Activated CD8-positive, alpha-beta T cell treated with anti-CD3 and anti-CD28 coated beads for 36 hours (primary cell): Measurements from ENCODE around the gene ASH1L. TPM values are rescaled to one million over a fixed set of nuclear protein-coding genes. Genes with fewer than 3 reads are reported as not detected.

Source experiments
- ATAC-seq: fragments of 200-7000 bp; cut with Tn5 transposase; one replicate; pipeline ENCODE4 v1.10.0; 2021; ENCODE audit warnings: mild to moderate bottlenecking, moderate library complexity
- CTCF ChIA-PET: fragments of 350-600 bp; sonication (Branson Sonifier 250); formaldehyde crosslinking; loops from one replicate; lab custom pipeline; 2021; ENCODE audit warnings: antibody characterized with exemption; lab: Charles Lee
- POLR2A ChIA-PET: fragments of 350-600 bp; sonication (Branson Sonifier 250); formaldehyde crosslinking; loops from one replicate; lab custom pipeline; 2021; ENCODE audit warnings: antibody characterized with exemption; lab: Charles Lee
- DNase-seq: peaks from one replicate; pipeline ENCODE4 v3.0.0-alpha.2; 2020
- H3K27ac Mint-ChIP-seq: one replicate; pipeline ENCODE4 v1.8.0; 2021; ENCODE audit warnings: mild to moderate bottlenecking, mixed read lengths
- H3K27me3 Mint-ChIP-seq: one replicate; pipeline ENCODE4 v1.8.0; 2021; ENCODE audit warnings: mixed read lengths
- H3K36me3 Mint-ChIP-seq: one replicate; pipeline ENCODE4 v1.8.0; 2021; ENCODE audit warnings: low read depth, mixed read lengths
- H3K4me1 Mint-ChIP-seq: one replicate; pipeline ENCODE4 v1.8.0; 2021; ENCODE audit warnings: low read depth, mixed read lengths
- H3K4me3 Mint-ChIP-seq: one replicate; pipeline ENCODE4 v1.8.0; 2021; ENCODE audit warnings: mild to moderate bottlenecking, moderate library complexity, mixed read lengths
- H3K9me3 Mint-ChIP-seq: one replicate; pipeline ENCODE4 v1.8.0; 2021; ENCODE audit warnings: mixed read lengths
- CTCF ChIP-seq: fragments of 200-600 bp; IDR thresholded peaks from one replicate; pipeline ENCODE4 v1.8.0; 2022; ENCODE audit warnings: antibody characterized with exemption, mild to moderate bottlenecking
- intact Hi-C: fragments of 100-400 bp; cut with micrococcal nuclease; formaldehyde crosslinking; loops from one replicate; pipeline ENCODE4 v1.10.0; 2022
- total RNA-seq, 2 experiments: library from RNA; stranded (reverse); gene quantifications; one replicate each; pipeline ENCODE4 v1.2.3, GENCODE V29; 2021

ASH1L gene
- total RNA-seq, 2 experiments from 2014 or later: 30.3 to 31.6 TPM

- ATAC-seq: peak; percentile 20
- POLR2A ChIA-PET: no interaction called here
- H3K27me3 Mint-ChIP-seq: no peaks in the 10 kb centered on the region
- H3K27ac Mint-ChIP-seq: peak overlapping the region; percentile 56
- intact Hi-C loops: no loop called here
- no peaks in the 10 kb centered on the region for H3K9me3 Mint-ChIP-seq
- DNase-seq: no peak
- CTCF ChIA-PET: no interaction called here
- TF ChIP-seq CTCF: no peak
- no peak overlapping the region for H3K4me3 Mint-ChIP-seq
- peaks cover 43% of the 10 kb centered on the region for H3K4me1 Mint-ChIP-seq
- H3K36me3 Mint-ChIP-seq: peaks cover 31% of the 10 kb centered on the region
These were observed 9.3 kb downstream of the ASH1L start for GRCh38 chr1:155553349-155553748.

GRCh38 chr1:155548706-155549105 is 13.9 kb downstream of the ASH1L start:
- no peak for DNase-seq
- no peaks in the 10 kb centered on the region for H3K9me3 Mint-ChIP-seq
- peaks cover 18% of the 10 kb centered on the region for H3K36me3 Mint-ChIP-seq
- H3K27ac Mint-ChIP-seq: peak overlapping the region; percentile 23
- H3K27me3 Mint-ChIP-seq: no peaks in the 10 kb centered on the region
- POLR2A ChIA-PET: interaction anchor here (0.6 to 1.4 kb wide), 3 partner anchors 9 to 60 kb away, joined by 3 to 4 read pairs (median 3); no protein-coding TSS in a partner anchor
- intact Hi-C loops: no loop called here
- H3K4me3 Mint-ChIP-seq: no peak overlapping the region
- no peak for TF ChIP-seq CTCF
- no peak for ATAC-seq
- CTCF ChIA-PET: no interaction called here
- peaks cover 43% of the 10 kb centered on the region for H3K4me1 Mint-ChIP-seq

- no peak for TF ChIP-seq CTCF
These were observed 22.4 kb downstream of the ASH1L start for GRCh38 chr1:155540000-155540874.

GRCh38 chr1:155537193-155537592 is 25.4 kb downstream of the ASH1L start:
- H3K9me3 Mint-ChIP-seq: peaks cover 2% of the 10 kb centered on the region

More at GRCh38 chr1:155540000-155540874, 22.4 kb downstream of the ASH1L start:
- no peak for ATAC-seq
- Mint-ChIP-seq H3K27ac (peak overlapping the region; percentile 76), H3K9me3 (no peaks in the 10 kb centered on the region), H3K27me3 (no peaks in the 10 kb centered on the region), H3K36me3 (peaks cover 3% of the 10 kb centered on the region), H3K4me1 (peaks cover 46% of the 10 kb centered on the region), H3K4me3 (no peak overlapping the region)
- CTCF ChIA-PET: interaction anchor here (1.1 kb wide), 1 partner anchor 10 kb away, joined by 3 read pairs; no protein-coding TSS in a partner anchor
- intact Hi-C loops: no loop called here
- DNase-seq: peak; percentile 21
- POLR2A ChIA-PET: interaction anchor here (0.7 to 1.0 kb wide), 3 partner anchors 9 to 15 kb away, joined by 3 to 5 read pairs (median 4); no protein-coding TSS in a partner anchor

More at GRCh38 chr1:155537193-155537592, 25.4 kb downstream of the ASH1L start:
- Mint-ChIP-seq H3K27ac (peak overlapping the region; percentile 95), H3K27me3 (no peaks in the 10 kb centered on the region), H3K36me3 (peaks cover 18% of the 10 kb centered on the region), H3K4me3 (no peak overlapping the region), H3K4me1 (peaks cover 64% of the 10 kb centered on the region)
- intact Hi-C loops: no loop called here
- POLR2A ChIA-PET: interaction anchor here (1.0 to 1.8 kb wide), 3 partner anchors 10 to 89 kb away, joined by 3 to 10 read pairs (median 3); partner anchors contain the start of gene ASH1L
- TF ChIP-seq CTCF: no peak
- no peak for DNase-seq
- ATAC-seq: no peak
- CTCF ChIA-PET: interaction anchor here (1.4 kb wide), 1 partner anchor 33 kb away, joined by 3 read pairs; no protein-coding TSS in a partner anchor
